DOHH2 (cell line): ENCODE results near the gene BAIAP2L1.

ENCODE experiments used
- H3F3A ChIP-seq: fragments of 200-600 bp; sonication (generic), shearing (Covaris generic); 2 replicates; pipeline ENCODE4 v1.6.0; 2016; ENCODE audit warnings: antibody characterized with exemption, mild to moderate bottlenecking; ENCODE audit not compliant: control insufficient read depth, insufficient read depth
- H3K27ac ChIP-seq: fragments of 200-600 bp; sonication (generic); 2 replicates; pipeline ENCODE4 v1.5.1; 2014; ENCODE audit warnings: low read depth, mild to moderate bottlenecking, low read length, moderate library complexity
- H3K27me3 ChIP-seq: fragments of 200-600 bp; sonication (generic); 2 replicates; pipeline ENCODE4 v1.6.1; 2014; ENCODE audit warnings: mild to moderate bottlenecking, low read length, mixed read lengths; ENCODE audit not compliant: control insufficient read depth
- H3K36me3 ChIP-seq: fragments of 200-600 bp; sonication (generic); 2 replicates; pipeline ENCODE4 v1.6.1; 2014; ENCODE audit warnings: mild to moderate bottlenecking, low read length, moderate library complexity, mixed read lengths; ENCODE audit not compliant: control insufficient read depth
- H3K4me1 ChIP-seq: fragments of 200-600 bp; sonication (generic); 2 replicates; pipeline ENCODE4 v1.6.1; 2014; ENCODE audit warnings: mild to moderate bottlenecking, low read length, mixed read lengths; ENCODE audit not compliant: control insufficient read depth
- H3K4me2 ChIP-seq: fragments of 200-600 bp; sonication (generic); 2 replicates; pipeline ENCODE4 v1.6.0; 2014; ENCODE audit warnings: mild to moderate bottlenecking, low read length, moderate library complexity
- H3K4me3 ChIP-seq: fragments of 200-600 bp; sonication (generic); 2 replicates; pipeline ENCODE4 v1.5.1; 2014; ENCODE audit warnings: mild to moderate bottlenecking, low read length, mixed read lengths
- H3K79me2 ChIP-seq: fragments of 200-600 bp; sonication (generic); 2 replicates; pipeline ENCODE4 v1.6.1; 2014; ENCODE audit warnings: mild to moderate bottlenecking, low read length, mixed read lengths; ENCODE audit not compliant: control insufficient read depth
- H3K9me2 ChIP-seq: fragments of 200-600 bp; sonication (generic); replicated peaks from 2 replicates; pipeline ENCODE4 v1.6.1; 2014; ENCODE audit warnings: mild to moderate bottlenecking, low read length, mixed read lengths; ENCODE audit not compliant: control insufficient read depth
- H3K9me3 ChIP-seq: fragments of 200-600 bp; sonication (generic); 2 replicates; pipeline ENCODE4 v1.6.1; 2014; ENCODE audit warnings: antibody characterized with exemption, low read length, mixed read lengths; ENCODE audit not compliant: control insufficient read depth, insufficient read depth
- H4K20me1 ChIP-seq: fragments of 200-600 bp; sonication (generic); 2 replicates; pipeline ENCODE4 v1.6.0; 2014; ENCODE audit warnings: low read depth, mild to moderate bottlenecking, antibody characterized with exemption, low read length, moderate library complexity; ENCODE audit not compliant: control insufficient read depth, insufficient read depth
- CTCF ChIP-seq: fragments of 200-600 bp; sonication (generic); IDR thresholded peaks from one replicate; pipeline ENCODE4 v1.5.1; 2014; ENCODE audit warnings: antibody characterized with exemption, mild to moderate bottlenecking, low read depth, low read length; ENCODE audit not compliant: poor library complexity, severe bottlenecking
- EZH2phosphoT487 ChIP-seq: fragments of 200-600 bp; sonication (generic); IDR thresholded peaks from 2 replicates; pipeline ENCODE4 v1.6.1; 2017; ENCODE audit warnings: borderline replicate concordance, mild to moderate bottlenecking, antibody characterized with exemption, low read length, moderate library complexity, mixed read lengths

BAIAP2L1 gene

GRCh38 chr7:98314469-98314868, 86.4 kb downstream of the BAIAP2L1 start:
- H3K27ac ChIP-seq = peak overlapping the region; percentile 91
- peak overlapping the region; percentile 59 for H3K4me2 ChIP-seq
- peaks cover 20% of the 10 kb centered on the region for H3F3A ChIP-seq

GRCh38 chr7:98312201-98312600, 88.7 kb downstream of the BAIAP2L1 start:
- H4K20me1 ChIP-seq = no peaks in the 10 kb centered on the region
- H3K27me3 ChIP-seq = no peaks in the 10 kb centered on the region
- peaks cover 20% of the 10 kb centered on the region for H3F3A ChIP-seq
- H3K79me2 ChIP-seq = no peaks in the 10 kb centered on the region
- H3K36me3 ChIP-seq = no peaks in the 10 kb centered on the region
- H3K4me1 ChIP-seq = peaks cover 64% of the 10 kb centered on the region
- peaks cover 7% of the 10 kb centered on the region; the same call in 1 of the 2 replicates for H3K9me3 ChIP-seq
- H3K4me2 ChIP-seq = no peak overlapping the region
- TF ChIP-seq EZH2phosphoT487 = no peak
- no peak for TF ChIP-seq CTCF
- no peaks in the 10 kb centered on the region for H3K9me2 ChIP-seq
- no peak overlapping the region for H3K27ac ChIP-seq
- H3K4me3 ChIP-seq = no peak overlapping the region

More at GRCh38 chr7:98314469-98314868, 86.4 kb downstream of the BAIAP2L1 start:
- no peaks in the 10 kb centered on the region for H3K36me3 ChIP-seq
- TF ChIP-seq EZH2phosphoT487 (no peak), CTCF (no peak)
- peaks cover 55% of the 10 kb centered on the region for H3K4me1 ChIP-seq
- H4K20me1 ChIP-seq = no peaks in the 10 kb centered on the region
- peak overlapping the region; percentile 45 for H3K4me3 ChIP-seq
- H3K27me3 ChIP-seq = no peaks in the 10 kb centered on the region
- H3K79me2 ChIP-seq = no peaks in the 10 kb centered on the region
- no peaks in the 10 kb centered on the region for H3K9me2 ChIP-seq
- peaks cover 7% of the 10 kb centered on the region; the same call in 1 of the 2 replicates for H3K9me3 ChIP-seq

- no peaks in the 10 kb centered on the region for H3K9me2 ChIP-seq
- H3K36me3 ChIP-seq = no peaks in the 10 kb centered on the region
- H3K79me2 ChIP-seq = no peaks in the 10 kb centered on the region
- H3K4me2 ChIP-seq = no peak overlapping the region
- H3K4me3 ChIP-seq = no peak overlapping the region
- no peaks in the 10 kb centered on the region for H4K20me1 ChIP-seq
- H3F3A ChIP-seq = peaks cover 6% of the 10 kb centered on the region
- TF ChIP-seq EZH2phosphoT487 (no peak), CTCF (no peak)
- no peaks in the 10 kb centered on the region for H3K27me3 ChIP-seq
- no peak overlapping the region for H3K27ac ChIP-seq
- no peaks in the 10 kb centered on the region for H3K9me3 ChIP-seq
- H3K4me1 ChIP-seq = peaks cover 44% of the 10 kb centered on the region
Observed at GRCh38 chr7:98309566-98309965, 91.3 kb downstream of the BAIAP2L1 start.
